Hepatocyte (in vitro differentiated cells): ENCODE data around the gene MIGA1. TPM values are rescaled to one million over a fixed set of nuclear protein-coding genes. Genes with fewer than 3 reads are reported as not detected.

Experiments used
- DNase-seq: peaks from one replicate; pipeline ENCODE4 v3.0.0-alpha.2; 2016; ENCODE audit warnings: low spot score
- H2AFZ ChIP-seq: fragments of 200-600 bp; sonication (generic); 2 replicates; pipeline ENCODE4 v1.6.0; 2016; ENCODE audit warnings: antibody characterized with exemption, mild to moderate bottlenecking
- H3K27ac ChIP-seq: fragments of 200-600 bp; sonication (generic); 2 replicates; pipeline ENCODE4 v1.5.1; 2016; ENCODE audit warnings: mild to moderate bottlenecking
- H3K27me3 ChIP-seq: fragments of 200-600 bp; sonication (generic); 2 replicates; pipeline ENCODE4 v1.6.1; 2016
- H3K36me3 ChIP-seq: fragments of 200-600 bp; sonication (generic); replicated peaks from 2 replicates; pipeline ENCODE4 v1.5.1; 2016; ENCODE audit warnings: low read depth; ENCODE audit not compliant: insufficient read depth
- H3K4me1 ChIP-seq: fragments of 200-600 bp; sonication (generic); 2 replicates; pipeline ENCODE4 v1.5.1; 2016; ENCODE audit warnings: mild to moderate bottlenecking, moderate library complexity; ENCODE audit not compliant: insufficient read depth
- H3K4me2 ChIP-seq: fragments of 200-600 bp; sonication (generic); 2 replicates; pipeline ENCODE4 v1.6.0; 2016
- H3K4me3 ChIP-seq: fragments of 200-600 bp; sonication (generic); 2 replicates; pipeline ENCODE4 v1.5.1; 2016; ENCODE audit warnings: mild to moderate bottlenecking
- H3K79me2 ChIP-seq: fragments of 200-600 bp; sonication (generic); 2 replicates; pipeline ENCODE4 v1.6.0; 2017; ENCODE audit warnings: mild to moderate bottlenecking
- H3K9me2 ChIP-seq: fragments of 200-600 bp; sonication (generic); replicated peaks from 2 replicates; pipeline ENCODE4 v1.6.0; 2017; ENCODE audit warnings: mild to moderate bottlenecking; ENCODE audit not compliant: insufficient read depth
- H3K9me3 ChIP-seq: fragments of 200-600 bp; sonication (generic); 2 replicates; pipeline ENCODE4 v1.5.1; 2016; ENCODE audit warnings: low read depth, mild to moderate bottlenecking
- H4K20me1 ChIP-seq: fragments of 200-600 bp; sonication (generic); 2 replicates; pipeline ENCODE4 v1.6.0; 2016; ENCODE audit warnings: mild to moderate bottlenecking; ENCODE audit not compliant: insufficient read depth, poor library complexity, severe bottlenecking
- CTCF ChIP-seq: fragments of 200-600 bp; sonication (generic); IDR thresholded peaks from 2 replicates; pipeline ENCODE4 v1.5.1; 2016; ENCODE audit warnings: antibody characterized with exemption, mild to moderate bottlenecking; ENCODE audit not compliant: poor library complexity
- EZH2 ChIP-seq: fragments of 200-600 bp; sonication (generic); IDR thresholded peaks from 2 replicates; pipeline ENCODE4 v1.6.1; 2016; ENCODE audit warnings: antibody characterized with exemption, mild to moderate bottlenecking, borderline replicate concordance
- EZH2phosphoT487 ChIP-seq: fragments of 200-600 bp; sonication (generic); IDR thresholded peaks from one replicate; pipeline ENCODE4 v1.6.1; 2018; ENCODE audit warnings: antibody characterized with exemption, mild to moderate bottlenecking, low read depth, moderate library complexity; ENCODE audit not compliant: unreplicated experiment, severe bottlenecking
- WGBS: methylation state at CpG from one replicate; pipeline ENCODE4 v1.1.6; 2016; ENCODE audit warnings: low lambda C conversion rate; ENCODE audit errors: missing lambda C conversion rate; 5-methylcytosine and 5-hydroxymethylcytosine counted together
- polyA plus RNA-seq: library from polyadenylated mRNA; unstranded; fragments of >200 nt; fragmentation: Nextera tagmentation; extraction: Ambion mirVana; gene quantifications from 2 replicates; pipeline ENCODE4 v1.2.1, GENCODE V29; 2016
- total RNA-seq: library from RNA; depleted of rRNA; stranded (reverse); fragments of >200 nt; gene quantifications from 2 replicates; pipeline ENCODE4 v1.2.3, GENCODE V29; 2014

The MIGA1 gene
- total and polyA plus RNA-seq, 2 experiments from 2014 or later: 8.8 to 18.1 TPM

GRCh38 chr1:77847621-77848080 is 68.2 kb downstream of the MIGA1 start:
- H3K9me3 ChIP-seq: no peaks in the 10 kb centered on the region
- H3K4me2 ChIP-seq: no peak overlapping the region
- H3K9me2 ChIP-seq: no peaks in the 10 kb centered on the region
- no peaks in the 10 kb centered on the region for H3K36me3 ChIP-seq
- H4K20me1 ChIP-seq: no peaks in the 10 kb centered on the region
- H2AFZ ChIP-seq: no peak overlapping the region
- H3K4me3 ChIP-seq: no peak overlapping the region
- H3K4me1 ChIP-seq: no peaks in the 10 kb centered on the region
- H3K27ac ChIP-seq: no peak overlapping the region
- no peak for DNase-seq
- 84% methylated on average over 9 of the region's 9 CpGs for WGBS
- TF ChIP-seq EZH2phosphoT487 (no peak), EZH2 (no peak), CTCF (no peak)
- H3K79me2 ChIP-seq: no peaks in the 10 kb centered on the region
- H3K27me3 ChIP-seq: no peaks in the 10 kb centered on the region

GRCh38 chr1:77850082-77850481 is 70.6 kb downstream of the MIGA1 start:
- no peaks in the 10 kb centered on the region for H3K27me3 ChIP-seq
- no peak overlapping the region for H3K4me3 ChIP-seq
- no peak overlapping the region for H2AFZ ChIP-seq
- no peak overlapping the region for H3K4me2 ChIP-seq
- 100% methylated on average over 1 of the region's 1 CpG for WGBS
- H3K36me3 ChIP-seq: no peaks in the 10 kb centered on the region
- H4K20me1 ChIP-seq: no peaks in the 10 kb centered on the region
- no peaks in the 10 kb centered on the region for H3K9me3 ChIP-seq
- H3K27ac ChIP-seq: no peak overlapping the region
- TF ChIP-seq CTCF (no peak), EZH2phosphoT487 (no peak), EZH2 (no peak)
- H3K4me1 ChIP-seq: no peaks in the 10 kb centered on the region
- no peaks in the 10 kb centered on the region for H3K9me2 ChIP-seq
- H3K79me2 ChIP-seq: no peaks in the 10 kb centered on the region
- no peak for DNase-seq

- H2AFZ ChIP-seq: no peak overlapping the region
- no peaks in the 10 kb centered on the region for H3K79me2 ChIP-seq
- H3K9me3 ChIP-seq: no peaks in the 10 kb centered on the region
- no peaks in the 10 kb centered on the region for H3K9me2 ChIP-seq
- no peaks in the 10 kb centered on the region for H4K20me1 ChIP-seq
- no peak overlapping the region for H3K27ac ChIP-seq
- H3K4me3 ChIP-seq: no peak overlapping the region
- H3K4me1 ChIP-seq: no peaks in the 10 kb centered on the region
- H3K27me3 ChIP-seq: no peaks in the 10 kb centered on the region
- WGBS: 98% methylated on average over 4 of the region's 4 CpGs
- no peak for DNase-seq
- TF ChIP-seq EZH2 (no peak), CTCF (no peak), EZH2phosphoT487 (no peak)
- no peak overlapping the region for H3K4me2 ChIP-seq
- no peaks in the 10 kb centered on the region for H3K36me3 ChIP-seq
These were observed 78.1 kb downstream of the MIGA1 start for GRCh38 chr1:77857552-77857951.

GRCh38 chr1:77858725-77859124 is 79.3 kb downstream of the MIGA1 start:
- Histone ChIP-seq H3K27me3 (no peaks in the 10 kb centered on the region), H3K4me1 (no peaks in the 10 kb centered on the region), H3K4me3 (no peak overlapping the region), H3K36me3 (no peaks in the 10 kb centered on the region), H3K9me2 (no peaks in the 10 kb centered on the region), H3K27ac (no peak overlapping the region), H3K9me3 (no peaks in the 10 kb centered on the region), H2AFZ (no peak overlapping the region), H4K20me1 (no peaks in the 10 kb centered on the region), H3K4me2 (no peak overlapping the region), H3K79me2 (no peaks in the 10 kb centered on the region)
- no peak for DNase-seq
- TF ChIP-seq CTCF (no peak), EZH2 (no peak), EZH2phosphoT487 (no peak)
- 84% methylated on average over 3 of the region's 3 CpGs for WGBS
